Mononuclear cell (primary cell): ENCODE results near the gene MMP21. TPM values are rescaled to one million over a fixed set of nuclear protein-coding genes. Genes with fewer than 3 reads are reported as not detected.

Experiments
- H3K27me3 ChIP-seq: 2 replicates; pipeline ENCODE4 v1.6.0; 2011; ENCODE audit warnings: low read length, control low read depth; ENCODE audit not compliant: insufficient read depth
- H3K4me1 ChIP-seq: 2 replicates; pipeline ENCODE4 v1.5.1; 2011; ENCODE audit warnings: mild to moderate bottlenecking, low read length, control low read depth; ENCODE audit not compliant: insufficient read depth
- H3K4me3 ChIP-seq: 2 replicates; pipeline ENCODE4 v1.5.1; 2011; ENCODE audit warnings: mild to moderate bottlenecking, low read length, moderate library complexity
- H3K9me3 ChIP-seq: 2 replicates; pipeline ENCODE4 v1.5.1; 2011; ENCODE audit warnings: low read depth, mild to moderate bottlenecking, control low read depth, low read length
- total RNA-seq: library from RNA; depleted of rRNA; stranded (reverse); fragments of >200 nt; gene quantifications from one replicate; pipeline ENCODE4 v1.2.3, GENCODE V29; 2012

MMP21 gene
- total RNA-seq: 0.21 TPM

- Histone ChIP-seq H3K4me3 (no peak within 1 kb of the TSS), H3K4me1 (no peaks in the 10 kb centered on the region), H3K9me3 (no peaks in the 10 kb centered on the region), H3K27me3 (no peaks in the 10 kb centered on the region)
Observed at GRCh38 chr10:125775491-125776106, at the start of gene MMP21. MMP21 (minus strand) TSS chr10:125775821; CDS start chr10:125775821, 0 bp downstream.

- Histone ChIP-seq H3K27me3 (no peaks in the 10 kb centered on the region), H3K9me3 (no peaks in the 10 kb centered on the region), H3K4me1 (peaks cover 29% of the 10 kb centered on the region), H3K4me3 (no peak overlapping the region)
Observed at GRCh38 chr10:125824736-125825135, 49.1 kb upstream of the MMP21 start.

- Histone ChIP-seq H3K27me3 (no peaks in the 10 kb centered on the region), H3K4me3 (peak overlapping the region; percentile 95), H3K9me3 (no peaks in the 10 kb centered on the region), H3K4me1 (peaks cover 29% of the 10 kb centered on the region)
Observed at GRCh38 chr10:125823663-125824251, 48.1 kb upstream of the MMP21 start.

GRCh38 chr10:125822878-125823662, 47.4 kb upstream of the MMP21 start, which contains the start of the genes BCCIP and UROS:
BCCIP (plus strand) TSS chr10:125823546; CDS start chr10:125823558, 12 bp downstream.
UROS (minus strand) TSS chr10:125823258; CDS start chr10:125816499, 6,759 bp downstream.
- Histone ChIP-seq H3K9me3 (no peaks in the 10 kb centered on the region), H3K4me3 (peak within 1 kb of the TSS; percentile 95), H3K27me3 (no peaks in the 10 kb centered on the region), H3K4me1 (peaks cover 29% of the 10 kb centered on the region)

- Histone ChIP-seq H3K4me1 (peaks cover 29% of the 10 kb centered on the region), H3K9me3 (no peaks in the 10 kb centered on the region), H3K4me3 (no peak overlapping the region), H3K27me3 (no peaks in the 10 kb centered on the region)
Observed at GRCh38 chr10:125820701-125821100, 45.1 kb upstream of the MMP21 start.

GRCh38 chr10:125817337-125817946, 41.8 kb upstream of the MMP21 start:
- no peak overlapping the region for H3K4me3 ChIP-seq
- H3K27me3 ChIP-seq: no peaks in the 10 kb centered on the region
- H3K4me1 ChIP-seq: peaks cover 8% of the 10 kb centered on the region
- H3K9me3 ChIP-seq: no peaks in the 10 kb centered on the region

GRCh38 chr10:125816548-125816947, 40.9 kb upstream of the MMP21 start:
- H3K9me3 ChIP-seq: no peaks in the 10 kb centered on the region
- H3K27me3 ChIP-seq: no peaks in the 10 kb centered on the region
- no peaks in the 10 kb centered on the region for H3K4me1 ChIP-seq
- H3K4me3 ChIP-seq: no peak overlapping the region

GRCh38 chr10:125815764-125816163, 40.1 kb upstream of the MMP21 start:
- Histone ChIP-seq H3K4me3 (no peak overlapping the region), H3K4me1 (no peaks in the 10 kb centered on the region), H3K27me3 (no peaks in the 10 kb centered on the region), H3K9me3 (no peaks in the 10 kb centered on the region)

GRCh38 chr10:125812128-125812750, 36.6 kb upstream of the MMP21 start:
- H3K4me1 ChIP-seq: no peaks in the 10 kb centered on the region
- no peaks in the 10 kb centered on the region for H3K27me3 ChIP-seq
- H3K4me3 ChIP-seq: no peak overlapping the region
- no peaks in the 10 kb centered on the region for H3K9me3 ChIP-seq

GRCh38 chr10:125811251-125811650, 35.6 kb upstream of the MMP21 start:
- H3K4me3 ChIP-seq: no peak overlapping the region
- no peaks in the 10 kb centered on the region for H3K27me3 ChIP-seq
- no peaks in the 10 kb centered on the region for H3K4me1 ChIP-seq
- H3K9me3 ChIP-seq: no peaks in the 10 kb centered on the region

GRCh38 chr10:125808047-125808446, 32.4 kb upstream of the MMP21 start:
- Histone ChIP-seq H3K4me3 (no peak overlapping the region), H3K9me3 (no peaks in the 10 kb centered on the region), H3K4me1 (no peaks in the 10 kb centered on the region), H3K27me3 (no peaks in the 10 kb centered on the region)

GRCh38 chr10:125802739-125803138, 27.1 kb upstream of the MMP21 start:
- H3K9me3 ChIP-seq: no peaks in the 10 kb centered on the region
- no peaks in the 10 kb centered on the region for H3K4me1 ChIP-seq
- H3K4me3 ChIP-seq: no peak overlapping the region
- H3K27me3 ChIP-seq: no peaks in the 10 kb centered on the region

- H3K4me1 ChIP-seq: no peaks in the 10 kb centered on the region
- H3K9me3 ChIP-seq: no peaks in the 10 kb centered on the region
- H3K27me3 ChIP-seq: no peaks in the 10 kb centered on the region
- no peak overlapping the region for H3K4me3 ChIP-seq
Observed at GRCh38 chr10:125802131-125802530, 26.5 kb upstream of the MMP21 start.

- H3K4me3 ChIP-seq: no peak overlapping the region
- no peaks in the 10 kb centered on the region for H3K4me1 ChIP-seq
- no peaks in the 10 kb centered on the region for H3K27me3 ChIP-seq
- no peaks in the 10 kb centered on the region for H3K9me3 ChIP-seq
Observed at GRCh38 chr10:125801574-125801973, 26.0 kb upstream of the MMP21 start.
